Stimulated activated memory B cell treated with anti-CD40 and anti-IgM and Interleukin-4, amounts not matched to agents 10 μg/mL and 1 μg/mL and 100 μg/mL, for 72 hours (primary cell): ENCODE results near the gene MAD2L2.

Experiments used
- ATAC-seq: fragments of 150-1000 bp; cut with Tn5 transposase; 2 replicates; pipeline ENCODE4 v1.10.0; 2021
- H3K27ac Mint-ChIP-seq: one replicate; pipeline ENCODE4 v1.8.0; 2022; ENCODE audit warnings: mild to moderate bottlenecking, mixed read lengths
- H3K27me3 Mint-ChIP-seq: one replicate; pipeline ENCODE4 v1.8.0; 2022; ENCODE audit warnings: mixed read lengths
- H3K36me3 Mint-ChIP-seq: one replicate; pipeline ENCODE4 v1.8.0; 2022; ENCODE audit warnings: mixed read lengths
- H3K4me1 Mint-ChIP-seq: one replicate; pipeline ENCODE4 v1.8.0; 2022; ENCODE audit warnings: mixed read lengths
- H3K4me3 Mint-ChIP-seq: one replicate; pipeline ENCODE4 v1.8.0; 2022; ENCODE audit warnings: mild to moderate bottlenecking, moderate library complexity, mixed read lengths
- H3K9me3 Mint-ChIP-seq: one replicate; pipeline ENCODE4 v1.8.0; 2022; ENCODE audit warnings: mixed read lengths

Gene MAD2L2

GRCh38 chr1:11654939-11655808 is 25.8 kb downstream of the MAD2L2 start:
- Mint-ChIP-seq H3K9me3 (no peaks in the 10 kb centered on the region), H3K27ac (peak overlapping the region; percentile 48), H3K36me3 (no peaks in the 10 kb centered on the region), H3K27me3 (no peaks in the 10 kb centered on the region), H3K4me3 (peak overlapping the region; percentile 83), H3K4me1 (peaks cover 21% of the 10 kb centered on the region)
- peak; percentile 38 for ATAC-seq

- no peaks in the 10 kb centered on the region for H3K36me3 Mint-ChIP-seq
- peak within 1 kb of the TSS; percentile 83 for H3K4me3 Mint-ChIP-seq
- H3K4me1 Mint-ChIP-seq: peaks cover 27% of the 10 kb centered on the region
- H3K27ac Mint-ChIP-seq: peak within 1 kb of the TSS; percentile 48
- H3K27me3 Mint-ChIP-seq: no peaks in the 10 kb centered on the region
- ATAC-seq: peak; percentile 90
- no peaks in the 10 kb centered on the region for H3K9me3 Mint-ChIP-seq
These were observed 26.6 kb downstream of the MAD2L2 start, which contains the start of the genes FBXO2 and FBXO44 for GRCh38 chr1:11654137-11654938. Gene FBXO2, minus strand, starts transcription at chr1:11654429. Its CDS starts 89 bp downstream, at chr1:11654340. Gene FBXO44, plus strand, starts transcription at chr1:11654877. Its CDS starts 959 bp downstream, at chr1:11655836.

GRCh38 chr1:11653861-11654136 is 27.1 kb downstream of the MAD2L2 start:
- peaks cover 27% of the 10 kb centered on the region for H3K4me1 Mint-ChIP-seq
- H3K27ac Mint-ChIP-seq: no peak overlapping the region
- no peaks in the 10 kb centered on the region for H3K27me3 Mint-ChIP-seq
- no peaks in the 10 kb centered on the region for H3K36me3 Mint-ChIP-seq
- no peaks in the 10 kb centered on the region for H3K9me3 Mint-ChIP-seq
- H3K4me3 Mint-ChIP-seq: peak overlapping the region; percentile 83
- no peak for ATAC-seq

GRCh38 chr1:11653101-11653860 is 27.7 kb downstream of the MAD2L2 start:
- H3K9me3 Mint-ChIP-seq: no peaks in the 10 kb centered on the region
- no peaks in the 10 kb centered on the region for H3K27me3 Mint-ChIP-seq
- H3K4me1 Mint-ChIP-seq: peaks cover 27% of the 10 kb centered on the region
- peak overlapping the region; percentile 83 for H3K4me3 Mint-ChIP-seq
- no peaks in the 10 kb centered on the region for H3K36me3 Mint-ChIP-seq
- H3K27ac Mint-ChIP-seq: no peak overlapping the region
- ATAC-seq: no peak

- Mint-ChIP-seq H3K27me3 (no peaks in the 10 kb centered on the region), H3K36me3 (no peaks in the 10 kb centered on the region), H3K4me1 (peaks cover 27% of the 10 kb centered on the region), H3K4me3 (no peak overlapping the region), H3K27ac (no peak overlapping the region), H3K9me3 (no peaks in the 10 kb centered on the region)
- no peak for ATAC-seq
These were observed 28.7 kb downstream of the MAD2L2 start for GRCh38 chr1:11652203-11652780.

GRCh38 chr1:11651017-11651416 is 29.9 kb downstream of the MAD2L2 start:
- no peaks in the 10 kb centered on the region for H3K36me3 Mint-ChIP-seq
- no peaks in the 10 kb centered on the region for H3K27me3 Mint-ChIP-seq
- H3K4me1 Mint-ChIP-seq: peaks cover 26% of the 10 kb centered on the region
- no peaks in the 10 kb centered on the region for H3K9me3 Mint-ChIP-seq
- peak overlapping the region; percentile 62 for H3K27ac Mint-ChIP-seq
- no peak for ATAC-seq
- H3K4me3 Mint-ChIP-seq: peak overlapping the region; percentile 73

- Mint-ChIP-seq H3K4me1 (peaks cover 21% of the 10 kb centered on the region), H3K27me3 (no peaks in the 10 kb centered on the region), H3K4me3 (peak overlapping the region; percentile 73), H3K9me3 (no peaks in the 10 kb centered on the region), H3K27ac (peak overlapping the region; percentile 62), H3K36me3 (no peaks in the 10 kb centered on the region)
- peak; percentile 73 for ATAC-seq
These were observed 30.5 kb downstream of the MAD2L2 start for GRCh38 chr1:11650331-11650991.

GRCh38 chr1:11649624-11650330 is 31.2 kb downstream of the MAD2L2 start:
- Mint-ChIP-seq H3K27ac (peak overlapping the region; percentile 62), H3K27me3 (no peaks in the 10 kb centered on the region), H3K36me3 (no peaks in the 10 kb centered on the region), H3K9me3 (no peaks in the 10 kb centered on the region), H3K4me3 (peak overlapping the region; percentile 45), H3K4me1 (peaks cover 18% of the 10 kb centered on the region)
- no peak for ATAC-seq

- Mint-ChIP-seq H3K9me3 (no peaks in the 10 kb centered on the region), H3K27me3 (no peaks in the 10 kb centered on the region), H3K36me3 (no peaks in the 10 kb centered on the region), H3K4me3 (no peak overlapping the region), H3K4me1 (peaks cover 18% of the 10 kb centered on the region), H3K27ac (no peak overlapping the region)
- no peak for ATAC-seq
These were observed 31.7 kb downstream of the MAD2L2 start for GRCh38 chr1:11649237-11649623.

GRCh38 chr1:11648732-11649158 is 32.2 kb downstream of the MAD2L2 start:
- Mint-ChIP-seq H3K4me1 (peaks cover 18% of the 10 kb centered on the region), H3K27ac (no peak overlapping the region), H3K9me3 (no peaks in the 10 kb centered on the region), H3K36me3 (no peaks in the 10 kb centered on the region), H3K4me3 (no peak overlapping the region), H3K27me3 (no peaks in the 10 kb centered on the region)
- ATAC-seq: no peak

- no peaks in the 10 kb centered on the region for H3K27me3 Mint-ChIP-seq
- no peak overlapping the region for H3K27ac Mint-ChIP-seq
- no peaks in the 10 kb centered on the region for H3K36me3 Mint-ChIP-seq
- H3K4me3 Mint-ChIP-seq: no peak overlapping the region
- no peak for ATAC-seq
- H3K9me3 Mint-ChIP-seq: no peaks in the 10 kb centered on the region
- peaks cover 22% of the 10 kb centered on the region for H3K4me1 Mint-ChIP-seq
These were observed 32.9 kb downstream of the MAD2L2 start for GRCh38 chr1:11648039-11648438.

- H3K4me3 Mint-ChIP-seq: no peak overlapping the region
- H3K4me1 Mint-ChIP-seq: peaks cover 29% of the 10 kb centered on the region
- no peak overlapping the region for H3K27ac Mint-ChIP-seq
- no peak for ATAC-seq
- no peaks in the 10 kb centered on the region for H3K36me3 Mint-ChIP-seq
- H3K9me3 Mint-ChIP-seq: no peaks in the 10 kb centered on the region
- H3K27me3 Mint-ChIP-seq: no peaks in the 10 kb centered on the region
These were observed 33.6 kb downstream of the MAD2L2 start for GRCh38 chr1:11647333-11647732.

GRCh38 chr1:11646317-11646716 is 34.6 kb downstream of the MAD2L2 start:
- Mint-ChIP-seq H3K36me3 (no peaks in the 10 kb centered on the region), H3K9me3 (no peaks in the 10 kb centered on the region), H3K27ac (no peak overlapping the region), H3K27me3 (peaks cover 8% of the 10 kb centered on the region), H3K4me3 (no peak overlapping the region), H3K4me1 (peaks cover 29% of the 10 kb centered on the region)
- ATAC-seq: no peak
